ENCODE results near the gene FXR2.

DNA sequence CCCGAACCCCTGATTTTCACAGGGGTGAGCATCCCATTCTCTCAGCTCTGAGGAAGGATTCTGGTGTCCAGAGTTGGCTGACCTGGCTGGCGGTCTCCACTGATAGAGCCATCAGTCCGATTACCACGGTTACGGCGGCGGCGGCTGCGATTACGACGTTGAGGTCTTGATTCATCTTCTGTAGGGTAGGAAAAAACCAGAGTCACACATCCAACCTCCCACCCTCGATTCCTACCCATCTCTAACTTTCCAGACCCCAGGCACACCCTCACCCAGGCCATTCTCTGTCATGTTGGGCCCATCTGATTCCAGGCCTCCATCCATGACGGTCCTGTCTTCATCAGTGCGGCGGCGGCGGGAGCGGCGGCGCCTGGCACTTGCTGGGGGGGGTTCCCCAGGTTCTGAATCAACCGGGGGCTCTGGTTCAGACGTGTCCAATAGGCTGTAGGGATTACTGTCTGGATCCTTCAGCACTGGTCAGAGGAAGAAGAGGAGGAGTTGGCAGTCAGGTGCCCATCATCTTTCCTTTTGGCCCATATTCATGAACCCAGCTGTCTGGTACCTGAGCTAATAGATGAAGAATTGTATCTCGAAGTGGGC lies 22.2 kb downstream of the FXR2 start:
- TF ChIP-seq, protein P1, sequence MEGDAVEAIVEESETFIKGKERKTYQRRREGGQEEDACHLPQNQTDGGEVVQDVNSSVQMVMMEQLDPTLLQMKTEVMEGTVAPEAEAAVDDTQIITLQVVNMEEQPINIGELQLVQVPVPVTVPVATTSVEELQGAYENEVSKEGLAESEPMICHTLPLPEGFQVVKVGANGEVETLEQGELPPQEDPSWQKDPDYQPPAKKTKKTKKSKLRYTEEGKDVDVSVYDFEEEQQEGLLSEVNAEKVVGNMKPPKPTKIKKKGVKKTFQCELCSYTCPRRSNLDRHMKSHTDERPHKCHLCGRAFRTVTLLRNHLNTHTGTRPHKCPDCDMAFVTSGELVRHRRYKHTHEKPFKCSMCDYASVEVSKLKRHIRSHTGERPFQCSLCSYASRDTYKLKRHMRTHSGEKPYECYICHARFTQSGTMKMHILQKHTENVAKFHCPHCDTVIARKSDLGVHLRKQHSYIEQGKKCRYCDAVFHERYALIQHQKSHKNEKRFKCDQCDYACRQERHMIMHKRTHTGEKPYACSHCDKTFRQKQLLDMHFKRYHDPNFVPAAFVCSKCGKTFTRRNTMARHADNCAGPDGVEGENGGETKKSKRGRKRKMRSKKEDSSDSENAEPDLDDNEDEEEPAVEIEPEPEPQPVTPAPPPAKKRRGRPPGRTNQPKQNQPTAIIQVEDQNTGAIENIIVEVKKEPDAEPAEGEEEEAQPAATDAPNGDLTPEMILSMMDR (IDR thresholded peaks at IDR 0.05) = no peak
- TF ChIP-seq EZH2phosphoT487 (IDR thresholded peaks at IDR 0.05) (no peak), EZH2 (IDR thresholded peaks at IDR 0.05) (no peak)
